PC-9 (cell line): ENCODE measurements around the gene CABYR. TPM values are rescaled to one million over a fixed set of nuclear protein-coding genes. Genes with fewer than 3 reads are reported as not detected.
"Not testable (repeated sequence)": the region's sequence is repeated elsewhere in the genome, so short reads cannot be mapped to it uniquely, and the experiment has no call there.

Experiments
- BruUV-seq: library from RNA; stranded (reverse); fragments of 400-500 nt; replicated peaks from 2 replicates; lab custom pipeline; 2021; lab: Mats Ljungman, UMichigan
- CTCF ChIA-PET: fragments of 300-600 bp; sonication (Branson Sonifier 250); formaldehyde crosslinking; loops from one replicate; lab custom pipeline; 2022; ENCODE audit warnings: antibody characterized with exemption; lab: Charles Lee
- POLR2A ChIA-PET: fragments of 300-600 bp; sonication (Branson Sonifier 250); formaldehyde crosslinking; loops from one replicate; lab custom pipeline; 2022; ENCODE audit warnings: antibody characterized with exemption; ENCODE audit not compliant: unreplicated experiment; lab: Charles Lee
- DNase-seq, 2 experiments: peaks; one replicate each; pipeline versions ENCODE4 v3.0.0 to v3.0.0-alpha.2; 2015 to 2022; ENCODE audit warnings: mixed read lengths in 1 of 2
- H2AFZ ChIP-seq: fragments of 200-600 bp; sonication (generic); 2 replicates; pipeline ENCODE4 v1.8.1; 2017; ENCODE audit warnings: antibody characterized with exemption
- H3F3A ChIP-seq: fragments of 200-600 bp; sonication (generic); 2 replicates; pipeline ENCODE4 v1.8.1; 2017; ENCODE audit warnings: antibody characterized with exemption, mild to moderate bottlenecking, low read depth; ENCODE audit not compliant: insufficient read depth
- H3K27ac ChIP-seq: fragments of 200-600 bp; sonication (generic); 2 replicates; pipeline ENCODE4 v1.6.1; 2016; ENCODE audit warnings: mixed run types
- H3K27me3 ChIP-seq: fragments of 200-600 bp; sonication (generic); 2 replicates; pipeline ENCODE4 v1.6.1; 2016; ENCODE audit warnings: low read depth, mixed run types; ENCODE audit not compliant: insufficient read depth
- H3K36me3 ChIP-seq: fragments of 200-600 bp; sonication (generic); 2 replicates; pipeline ENCODE4 v1.6.1; 2016; ENCODE audit warnings: low read depth, mixed run types
- H3K4me1 ChIP-seq: fragments of 200-600 bp; sonication (generic); replicated peaks from 2 replicates; pipeline ENCODE4 v1.6.1; 2016; ENCODE audit warnings: mixed run types; ENCODE audit not compliant: insufficient read depth
- H3K4me2 ChIP-seq: fragments of 200-600 bp; sonication (generic); 2 replicates; pipeline ENCODE4 v1.6.1; 2017; ENCODE audit warnings: mixed run types
- H3K4me3 ChIP-seq: fragments of 200-600 bp; sonication (generic); 2 replicates; pipeline ENCODE4 v1.6.1; 2016; ENCODE audit warnings: mixed run types
- H3K79me2 ChIP-seq: fragments of 200-600 bp; sonication (generic); 2 replicates; pipeline ENCODE4 v1.6.1; 2017; ENCODE audit warnings: low read depth, mixed run types
- H3K9me2 ChIP-seq: fragments of 200-600 bp; sonication (generic); 2 replicates; pipeline ENCODE4 v1.8.1; 2017; ENCODE audit warnings: mild to moderate bottlenecking; ENCODE audit not compliant: insufficient read depth
- H3K9me3 ChIP-seq: fragments of 200-600 bp; sonication (generic); 2 replicates; pipeline ENCODE4 v1.8.1; 2016; ENCODE audit warnings: low read depth; ENCODE audit not compliant: insufficient read depth
- H4K20me1 ChIP-seq: fragments of 200-600 bp; sonication (generic); 2 replicates; pipeline ENCODE4 v1.8.1; 2017; ENCODE audit not compliant: insufficient read depth
- CTCF ChIP-seq: fragments of 200-600 bp; sonication (generic); conservative IDR thresholded peaks from 2 replicates; pipeline ENCODE4 v1.6.1; 2017; ENCODE audit warnings: mixed run types, antibody characterized with exemption, mild to moderate bottlenecking, moderate library complexity
- EZH2 ChIP-seq: fragments of 200-600 bp; sonication (generic); IDR thresholded peaks from 2 replicates; pipeline ENCODE4 v1.8.0; 2017; ENCODE audit warnings: antibody characterized with exemption, low read depth
- intact Hi-C: fragments of 100-400 bp; cut with micrococcal nuclease; formaldehyde crosslinking; loops from one replicate; pipeline ENCODE4 v1.10.0; 2022; ENCODE audit not compliant: unreplicated experiment
- total RNA-seq: library from RNA; stranded (reverse); gene quantifications from 2 replicates; pipeline ENCODE4 v1.2.3, GENCODE V29; 2021

CABYR gene
- total RNA-seq, 1 experiment from 2014 or later = 32.4 TPM

- no TSS peak for BruUV-seq
- peaks cover 31% of the 10 kb centered on the region for H3F3A ChIP-seq
- no peaks in the 10 kb centered on the region for H4K20me1 ChIP-seq
- no peaks in the 10 kb centered on the region for H3K36me3 ChIP-seq
- H3K27me3 ChIP-seq = no peaks in the 10 kb centered on the region
- DNase-seq = no peak
- peaks cover 29% of the 10 kb centered on the region for H3K4me1 ChIP-seq
- CTCF ChIA-PET = interaction anchor here (0.6 kb wide), 1 partner anchor 349 kb away, joined by 3 read pairs; no protein-coding TSS in a partner anchor
- no peak for TF ChIP-seq CTCF
- no peak for TF ChIP-seq EZH2
- H3K4me3 ChIP-seq = no peak overlapping the region
- H3K79me2 ChIP-seq = no peaks in the 10 kb centered on the region
- no peak overlapping the region for H3K27ac ChIP-seq
- intact Hi-C loops = no loop called here
- no peaks in the 10 kb centered on the region for H3K9me2 ChIP-seq
- no peaks in the 10 kb centered on the region for H3K9me3 ChIP-seq
- POLR2A ChIA-PET = interaction anchor here (0.7 kb wide), 1 partner anchor 125 kb away, joined by 11 read pairs; no protein-coding TSS in a partner anchor
- H2AFZ ChIP-seq = no peak overlapping the region
- H3K4me2 ChIP-seq = no peak overlapping the region
Observed at GRCh38 chr18:24140697-24141096, 1.8 kb downstream of the CABYR start.

DNA sequence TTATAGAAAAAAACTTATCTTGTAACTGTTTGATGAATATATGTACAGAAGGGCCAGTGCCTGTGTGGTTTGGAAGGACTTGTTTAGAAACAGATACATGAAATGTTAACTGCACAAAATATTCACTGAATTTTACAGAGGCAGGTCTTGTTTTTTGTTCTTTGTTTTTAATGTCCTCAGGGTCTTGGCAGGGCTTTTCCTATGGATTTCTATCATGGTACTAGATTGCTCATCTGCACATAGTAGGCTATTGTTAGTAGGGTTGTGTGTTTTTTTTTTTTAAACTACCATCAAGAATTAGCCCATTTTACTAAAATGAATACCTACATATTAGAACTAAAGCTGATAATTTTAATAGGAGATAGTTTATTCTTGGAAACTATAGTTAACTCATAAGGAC is 3.5 kb downstream of the CABYR start:
- Histone ChIP-seq H3F3A (peaks cover 14% of the 10 kb centered on the region), H3K36me3 (no peaks in the 10 kb centered on the region), H3K4me1 (peaks cover 12% of the 10 kb centered on the region), H3K79me2 (no peaks in the 10 kb centered on the region), H4K20me1 (no peaks in the 10 kb centered on the region), H3K27ac (no peak overlapping the region), H3K4me3 (no peak overlapping the region), H3K27me3 (no peaks in the 10 kb centered on the region), H3K9me2 (no peaks in the 10 kb centered on the region), H3K4me2 (no peak overlapping the region), H3K9me3 (no peaks in the 10 kb centered on the region), H2AFZ (no peak overlapping the region)
- intact Hi-C loops = no loop called here
- POLR2A ChIA-PET = no interaction called here
- TF ChIP-seq CTCF = no peak
- no peak for TF ChIP-seq EZH2
- no TSS peak for BruUV-seq
- DNase-seq = no peak
- CTCF ChIA-PET = no interaction called here

- H2AFZ ChIP-seq, DNase-seq, H4K20me1 ChIP-seq, BruUV-seq, H3K27ac ChIP-seq, H3K79me2 ChIP-seq, H3K9me3 ChIP-seq, CTCF ChIA-PET, H3K4me2 ChIP-seq, H3F3A ChIP-seq, H3K36me3 ChIP-seq, H3K4me3 ChIP-seq, H3K27me3 ChIP-seq, H3K9me2 ChIP-seq, intact Hi-C loops, H3K4me1 ChIP-seq: not testable (repeated sequence)
- POLR2A ChIA-PET = interaction anchor here (0.5 kb wide), 1 partner anchor 11 kb away, joined by 3 read pairs; the partner anchor contains the start of gene CABYR
Observed at GRCh38 chr18:24149591-24149990, 10.7 kb downstream of the CABYR start.

DNA sequence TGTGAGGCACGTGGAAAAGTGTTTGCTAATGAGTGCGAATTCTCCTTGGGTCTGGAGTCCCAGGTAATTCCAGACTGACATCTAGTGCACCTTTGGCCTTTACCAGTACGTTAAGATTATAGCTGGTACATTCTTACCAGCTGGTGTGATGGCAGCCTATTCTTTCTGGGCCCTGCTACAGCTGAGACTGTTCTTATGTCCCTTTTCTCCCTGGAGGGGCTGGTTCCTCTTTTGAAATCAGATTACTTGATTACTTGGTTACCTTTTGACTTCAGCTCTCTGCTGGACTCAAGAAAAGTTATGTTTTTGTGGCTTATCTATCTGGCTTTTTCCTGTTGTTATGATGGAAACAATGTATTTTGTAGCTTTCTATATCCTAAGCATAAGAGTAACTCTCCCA is 14.5 kb downstream of the CABYR start:
- intact Hi-C loops = no loop called here
- H2AFZ ChIP-seq = no peak overlapping the region
- H3K36me3 ChIP-seq = no peaks in the 10 kb centered on the region
- H3K4me2 ChIP-seq = no peak overlapping the region
- POLR2A ChIA-PET = no interaction called here
- no peak for DNase-seq
- H3K27me3 ChIP-seq = no peaks in the 10 kb centered on the region
- H3K9me2 ChIP-seq = no peaks in the 10 kb centered on the region
- CTCF ChIA-PET = no interaction called here
- no peak overlapping the region for H3K27ac ChIP-seq
- H3K9me3 ChIP-seq = no peaks in the 10 kb centered on the region
- BruUV-seq = no TSS peak
- no peaks in the 10 kb centered on the region for H3K79me2 ChIP-seq
- H4K20me1 ChIP-seq = no peaks in the 10 kb centered on the region
- H3K4me3 ChIP-seq = no peak overlapping the region
- H3K4me1 ChIP-seq = no peaks in the 10 kb centered on the region
- no peaks in the 10 kb centered on the region for H3F3A ChIP-seq
- TF ChIP-seq EZH2 = no peak
- TF ChIP-seq CTCF = no peak
